Measurements from ENCODE around the gene ZFAND5. TPM values are rescaled to one million over a fixed set of nuclear protein-coding genes. Genes with fewer than 3 reads are reported as not detected.

The ZFAND5 gene
- total RNA-seq, 1 donor from 2014 or later, result 189 TPM

- Histone ChIP-seq H3K36me3 (no peaks in the 10 kb centered on the region), H3K4me1 (peaks cover 0 to 2% of the 10 kb centered on the region in 2 donors), H3K4me3 (no peak overlapping the region), H3K27me3 (no peaks in the 10 kb centered on the region), H3K27ac (no peak overlapping the region), H3K9me3 (no peaks in the 10 kb centered on the region)
- intact Hi-C loops (cut with DNase I), result no loop called here
- no peak for TF ChIP-seq CTCF (IDR thresholded peaks at IDR 0.05)
- DNase-seq (ENCODE audit: low spot score in 2 of 2), result no peak
Observed at GRCh38 chr9:72390907-72391306, 25.9 kb upstream of the ZFAND5 start.

GRCh38 chr9:72386186-72386585 lies 21.2 kb upstream of the ZFAND5 start:
- no peak overlapping the region for H3K27ac ChIP-seq
- TF ChIP-seq CTCF (IDR thresholded peaks at IDR 0.05), result no peak
- H3K4me3 ChIP-seq, result no peak overlapping the region
- H3K9me3 ChIP-seq, result no peaks in the 10 kb centered on the region
- intact Hi-C loops (cut with DNase I), result no loop called here
- no peaks in the 10 kb centered on the region for H3K4me1 ChIP-seq
- H3K36me3 ChIP-seq, result no peaks in the 10 kb centered on the region
- no peak for DNase-seq (ENCODE audit: low spot score in 2 of 2)
- no peaks in the 10 kb centered on the region for H3K27me3 ChIP-seq

- no peak for TF ChIP-seq CTCF (IDR thresholded peaks at IDR 0.05)
- Histone ChIP-seq H3K27ac (no peak overlapping the region), H3K4me1 (no peaks in the 10 kb centered on the region), H3K9me3 (no peaks in the 10 kb centered on the region), H3K4me3 (no peak overlapping the region), H3K27me3 (no peaks in the 10 kb centered on the region), H3K36me3 (no peaks in the 10 kb centered on the region)
- DNase-seq (ENCODE audit: low spot score in 2 of 2), result no peak
- intact Hi-C loops (cut with DNase I), result no loop called here
Observed at GRCh38 chr9:72384710-72385485, 19.9 kb upstream of the ZFAND5 start.

GRCh38 chr9:72383978-72384709 lies 19.1 kb upstream of the ZFAND5 start:
- H3K4me3 ChIP-seq, result no peak overlapping the region
- H3K27me3 ChIP-seq, result no peaks in the 10 kb centered on the region
- no peaks in the 10 kb centered on the region for H3K4me1 ChIP-seq
- no peak for TF ChIP-seq CTCF (IDR thresholded peaks at IDR 0.05)
- no peak overlapping the region for H3K27ac ChIP-seq
- no peaks in the 10 kb centered on the region for H3K36me3 ChIP-seq
- intact Hi-C loops (cut with DNase I), result no loop called here
- no peaks in the 10 kb centered on the region for H3K9me3 ChIP-seq
- DNase-seq (ENCODE audit: low spot score in 2 of 2), result no peak

GRCh38 chr9:72382405-72382804 lies 17.4 kb upstream of the ZFAND5 start:
- H3K36me3 ChIP-seq, result no peaks in the 10 kb centered on the region
- no peak overlapping the region for H3K27ac ChIP-seq
- intact Hi-C loops (cut with DNase I), result no loop called here
- no peak overlapping the region for H3K4me3 ChIP-seq
- no peak for TF ChIP-seq CTCF (IDR thresholded peaks at IDR 0.05)
- DNase-seq (ENCODE audit: low spot score in 2 of 2), result no peak
- H3K27me3 ChIP-seq, result no peaks in the 10 kb centered on the region
- no peaks in the 10 kb centered on the region for H3K4me1 ChIP-seq
- H3K9me3 ChIP-seq, result no peaks in the 10 kb centered on the region

All from ascending aorta (tissue), 2 donors.